HCT116 (cell line): ENCODE data around the gene NPAS4. TPM values are rescaled to one million over a fixed set of nuclear protein-coding genes. Genes with fewer than 3 reads are reported as not detected.

Source experiments
- ATAC-seq: fragments of 200-7000 bp; cut with Tn5 transposase; 2 replicates; pipeline ENCODE4 v1.9.1; 2020; ENCODE audit warnings: mild to moderate bottlenecking, moderate library complexity
- BruUV-seq: library from RNA; stranded (reverse); fragments of 400-500 nt; replicated peaks from 2 replicates; lab custom pipeline; 2021; lab: Mats Ljungman, UMichigan
- CTCF ChIA-PET: fragments of 300-600 bp; sonication (Branson Sonifier 250); formaldehyde crosslinking; loops from one replicate; lab custom pipeline; 2021; ENCODE audit warnings: antibody characterized with exemption; lab: Charles Lee
- POLR2A ChIA-PET: fragments of 300-600, 350-600 bp; sonication (Branson Sonifier 250); formaldehyde crosslinking; loops from one replicate; lab custom pipeline; 2021; ENCODE audit warnings: antibody characterized with exemption; lab: Charles Lee
- RAD21 ChIA-PET, 2 experiments: fragments of 300-600 bp; sonication (Branson Sonifier 250); formaldehyde crosslinking; loops; one replicate each; lab custom pipeline; 2023; ENCODE audit warnings: low total read pairs in 2 of 2; ENCODE audit not compliant: uncharacterized antibody in 2 of 2, unreplicated experiment in 2 of 2, low non-redundant PET in 1 of 2; lab: Charles Lee
- DNase-seq: peaks from one replicate; pipeline ENCODE4 v3.0.0-alpha.2; 2010; ENCODE audit warnings: low read depth, low spot score
- H2AFZ ChIP-seq: fragments of 200-600 bp; shearing (Covaris generic), sonication (generic); 2 replicates; pipeline ENCODE4 v1.6.1; 2017; ENCODE audit warnings: low read depth, mixed run types, mixed read lengths, antibody characterized with exemption, low read length; ENCODE audit not compliant: poor library complexity, severe bottlenecking
- H3K27ac ChIP-seq: 2 replicates; pipeline ENCODE4 v1.5.1; 2012; ENCODE audit warnings: low read depth, low read length
- H3K27me3 ChIP-seq: fragments of 200-600 bp; sonication (generic); 2 replicates; pipeline ENCODE4 v1.6.1; 2016; ENCODE audit warnings: mixed run types, low read length, mixed read lengths; ENCODE audit not compliant: insufficient read depth
- H3K36me3 ChIP-seq, 2 experiments: fragments of 200-500 bp in 1 of 2; fragments of 200-600 bp in 1 of 2; sonication (Bioruptor generic) in 1 of 2; sonication (generic) in 1 of 2; 2 replicates each; pipeline versions ENCODE4 v1.5.1 to v1.6.1; 2014 to 2016; ENCODE audit warnings: low read length in 2 of 2, inconsistent platforms in 1 of 2, mixed read lengths in 1 of 2, mixed run types in 1 of 2; ENCODE audit not compliant: insufficient read depth in 2 of 2, control insufficient read depth in 1 of 2
- H3K4me1 ChIP-seq, 2 experiments: fragments of 200-600 bp in 1 of 2; sonication (generic) in 1 of 2; 2 replicates each; pipeline versions ENCODE4 v1.5.1 to v1.6.1; 2012 to 2017; ENCODE audit warnings: low read length in 2 of 2, inconsistent platforms in 1 of 2, mild to moderate bottlenecking in 1 of 2, mixed read lengths in 1 of 2, mixed run types in 1 of 2, moderate library complexity in 1 of 2; ENCODE audit not compliant: insufficient read depth in 2 of 2, control insufficient read depth in 1 of 2
- H3K4me2 ChIP-seq: fragments of 200-600 bp; sonication (generic); 2 replicates; pipeline ENCODE4 v1.6.1; 2017; ENCODE audit warnings: mixed run types, low read length, mixed read lengths
- H3K4me3 ChIP-seq, 2 experiments: fragments of 200-600 bp in 1 of 2; sonication (generic) in 1 of 2; replicated peaks in 1 of 2; 2 replicates each; pipeline ENCODE4 v1.5.1; 2011 to 2016; ENCODE audit warnings: low read length in 2 of 2, control low read depth in 1 of 2, low read depth in 1 of 2, mild to moderate bottlenecking in 1 of 2, mixed read lengths in 1 of 2, mixed run types in 1 of 2
- H3K79me2 ChIP-seq: fragments of 200-600 bp; sonication (generic); 2 replicates; pipeline ENCODE4 v1.6.1; 2017; ENCODE audit warnings: mild to moderate bottlenecking, mixed run types, low read length, moderate library complexity, mixed read lengths; ENCODE audit not compliant: insufficient read depth
- H3K9ac ChIP-seq: fragments of 200-600 bp; sonication (generic); 2 replicates; pipeline ENCODE4 v1.6.1; 2016; ENCODE audit warnings: low read length, mixed read lengths
- H3K9me2 ChIP-seq: fragments of 200-600 bp; sonication (generic), shearing (Covaris generic); 2 replicates; pipeline ENCODE4 v1.6.1; 2017; ENCODE audit warnings: mixed run types, mild to moderate bottlenecking, moderate library complexity; ENCODE audit not compliant: insufficient read depth
- H3K9me3 ChIP-seq, 2 experiments: fragments of 200-500 bp in 1 of 2; fragments of 200-600 bp in 1 of 2; sonication (Bioruptor generic) in 1 of 2; sonication (generic) in 1 of 2; 2 replicates each; pipeline ENCODE4 v1.6.1; 2014 to 2017; ENCODE audit warnings: low read length in 2 of 2, mixed read lengths in 2 of 2, inconsistent platforms in 1 of 2, low read depth in 1 of 2, mild to moderate bottlenecking in 1 of 2, mixed run types in 1 of 2, moderate library complexity in 1 of 2; ENCODE audit not compliant: control insufficient read depth in 1 of 2, insufficient read depth in 1 of 2
- H4K20me1 ChIP-seq: fragments of 200-600 bp; sonication (generic), shearing (Covaris generic); 2 replicates; pipeline ENCODE4 v1.6.1; 2017; ENCODE audit warnings: mixed run types, mild to moderate bottlenecking, moderate library complexity; ENCODE audit not compliant: insufficient read depth
- CBX3 ChIP-seq: IDR thresholded peaks from 2 replicates; pipeline ENCODE4 v1.6.1; 2012; ENCODE audit warnings: low read depth
- CEBPB ChIP-seq: IDR thresholded peaks from 2 replicates; pipeline ENCODE4 v1.6.1; 2012; ENCODE audit warnings: low read depth
- EGR1 ChIP-seq: IDR thresholded peaks from 2 replicates; pipeline ENCODE4 v1.6.1; 2012; ENCODE audit warnings: low read depth
- EZH2 ChIP-seq: fragments of 200-600 bp; sonication (generic); IDR thresholded peaks from 2 replicates; pipeline ENCODE4 v1.6.1; 2017; ENCODE audit warnings: antibody characterized with exemption, mixed run types
- EZH2phosphoT487 ChIP-seq: fragments of 200-600 bp; IDR thresholded peaks from 2 replicates; pipeline ENCODE4 v1.6.1; 2018; ENCODE audit warnings: antibody characterized with exemption, borderline replicate concordance
- FOSL1 ChIP-seq: IDR thresholded peaks from 2 replicates; pipeline ENCODE4 v1.6.1; 2012; ENCODE audit warnings: low read depth
- JUND ChIP-seq: IDR thresholded peaks from 2 replicates; pipeline ENCODE4 v1.6.1; 2012
- MAX ChIP-seq: IDR thresholded peaks from 2 replicates; pipeline ENCODE4 v1.6.1; 2012
- POLR2AphosphoS5 ChIP-seq: IDR thresholded peaks from 2 replicates; pipeline ENCODE4 v1.6.1; 2011; ENCODE audit warnings: mild to moderate bottlenecking, low read depth, low read length, moderate library complexity
- RAD21 ChIP-seq: IDR thresholded peaks from 2 replicates; pipeline ENCODE4 v1.6.1; 2012; ENCODE audit warnings: low read depth, mild to moderate bottlenecking
- SIN3A ChIP-seq: IDR thresholded peaks from 2 replicates; pipeline ENCODE4 v1.6.1; 2012; ENCODE audit warnings: low read depth
- SP1 ChIP-seq: IDR thresholded peaks from 2 replicates; pipeline ENCODE4 v1.6.1; 2012; ENCODE audit warnings: low read depth
- SRF ChIP-seq: IDR thresholded peaks from 2 replicates; pipeline ENCODE4 v1.6.1; 2012; ENCODE audit warnings: low read depth
- TCF7L2 ChIP-seq: IDR thresholded peaks from 2 replicates; pipeline ENCODE4 v1.7.0; 2011; ENCODE audit warnings: borderline replicate concordance, inconsistent platforms; ENCODE audit not compliant: insufficient read depth, insufficient read length; ENCODE audit errors: extremely low read depth
- YY1 ChIP-seq: IDR thresholded peaks from 2 replicates; pipeline ENCODE4 v1.6.1; 2011; ENCODE audit warnings: low read length, low read depth, moderate library complexity, mild to moderate bottlenecking; ENCODE audit not compliant: insufficient replicate concordance; ENCODE audit errors: extremely low read depth
- ZFX ChIP-seq: fragments of 450-650 bp; IDR thresholded peaks from 2 replicates; pipeline ENCODE4 v1.6.1; 2017
- ZNF274 ChIP-seq: fragments of 200-500 bp; sonication (Bioruptor generic); IDR thresholded peaks from 2 replicates; pipeline ENCODE4 v1.6.1; 2014; ENCODE audit warnings: mild to moderate bottlenecking, low read depth, low read length, inconsistent platforms
- intact Hi-C: fragments of 100-400 bp; cut with micrococcal nuclease; formaldehyde crosslinking; loops from 2 replicates; pipeline ENCODE4 v1.10.0; 2022
- total RNA-seq: library from RNA; stranded (reverse); gene quantifications from one replicate; pipeline ENCODE4 v1.2.1, GENCODE V29; 2021; ENCODE audit not compliant: unreplicated experiment
- TF ChIP-seq, protein P1 (sequence below): IDR thresholded peaks from 2 replicates; pipeline ENCODE4 v1.6.1; 2012
- TF ChIP-seq, protein P2 (sequence below): IDR thresholded peaks from 2 replicates; pipeline ENCODE4 v1.6.1; 2011; ENCODE audit warnings: mild to moderate bottlenecking, low read length, moderate library complexity; ENCODE audit not compliant: insufficient replicate concordance; ENCODE audit errors: extremely low read depth
- TF ChIP-seq, protein P3 (sequence below): IDR thresholded peaks from 2 replicates; pipeline ENCODE4 v1.6.1; 2012; ENCODE audit warnings: low read depth

Gene NPAS4
- total RNA-seq, 1 experiment from 2014 or later, result not detected

GRCh38 chr11:66410191-66410590, 10.6 kb upstream of the NPAS4 start:
- no TSS peak for BruUV-seq
- Histone ChIP-seq H3K27ac (no peak overlapping the region), H3K9ac (no peak overlapping the region), H3K4me1 (peaks cover 0 to 3% of the 10 kb centered on the region in 2 experiments; a peak in 1 of 4 replicates), H3K9me2 (no peaks in the 10 kb centered on the region), H4K20me1 (no peaks in the 10 kb centered on the region), H3K79me2 (no peaks in the 10 kb centered on the region), H3K4me3 (no peak overlapping the region), H3K27me3 (peaks cover 26% of the 10 kb centered on the region; the same call in 1 of the 2 replicates), H2AFZ (no peak overlapping the region), H3K9me3 (no peaks in the 10 kb centered on the region), H3K36me3 (no peaks in the 10 kb centered on the region), H3K4me2 (no peak overlapping the region)
- POLR2A ChIA-PET, result no interaction called here
- CTCF ChIA-PET, result interaction anchor here (0.6 to 2.1 kb wide), 5 partner anchors 19 to 268 kb away, joined by 4 to 7 read pairs (median 4); partner anchors contain the start of gene RBM4B
- TF ChIP-seq, protein P1, sequence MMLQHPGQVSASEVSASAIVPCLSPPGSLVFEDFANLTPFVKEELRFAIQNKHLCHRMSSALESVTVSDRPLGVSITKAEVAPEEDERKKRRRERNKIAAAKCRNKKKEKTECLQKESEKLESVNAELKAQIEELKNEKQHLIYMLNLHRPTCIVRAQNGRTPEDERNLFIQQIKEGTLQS, result no peak
- TF ChIP-seq TCF7L2 (no peak), RAD21 (no peak), FOSL1 (no peak), YY1 (no peak), ZNF274 (no peak), MAX (no peak), SIN3A (no peak), POLR2AphosphoS5 (no peak), SP1 (no peak), EZH2phosphoT487 (no peak), ZFX (no peak), JUND (no peak), CEBPB (no peak), EGR1 (no peak), CBX3 (no peak), EZH2 (no peak), SRF (no peak)
- TF ChIP-seq, protein P2, sequence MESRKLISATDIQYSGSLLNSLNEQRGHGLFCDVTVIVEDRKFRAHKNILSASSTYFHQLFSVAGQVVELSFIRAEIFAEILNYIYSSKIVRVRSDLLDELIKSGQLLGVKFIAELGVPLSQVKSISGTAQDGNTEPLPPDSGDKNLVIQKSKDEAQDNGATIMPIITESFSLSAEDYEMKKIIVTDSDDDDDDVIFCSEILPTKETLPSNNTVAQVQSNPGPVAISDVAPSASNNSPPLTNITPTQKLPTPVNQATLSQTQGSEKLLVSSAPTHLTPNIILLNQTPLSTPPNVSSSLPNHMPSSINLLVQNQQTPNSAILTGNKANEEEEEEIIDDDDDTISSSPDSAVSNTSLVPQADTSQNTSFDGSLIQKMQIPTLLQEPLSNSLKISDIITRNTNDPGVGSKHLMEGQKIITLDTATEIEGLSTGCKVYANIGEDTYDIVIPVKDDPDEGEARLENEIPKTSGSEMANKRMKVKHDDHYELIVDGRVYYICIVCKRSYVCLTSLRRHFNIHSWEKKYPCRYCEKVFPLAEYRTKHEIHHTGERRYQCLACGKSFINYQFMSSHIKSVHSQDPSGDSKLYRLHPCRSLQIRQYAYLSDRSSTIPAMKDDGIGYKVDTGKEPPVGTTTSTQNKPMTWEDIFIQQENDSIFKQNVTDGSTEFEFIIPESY, result no peak
- TF ChIP-seq, protein P3, sequence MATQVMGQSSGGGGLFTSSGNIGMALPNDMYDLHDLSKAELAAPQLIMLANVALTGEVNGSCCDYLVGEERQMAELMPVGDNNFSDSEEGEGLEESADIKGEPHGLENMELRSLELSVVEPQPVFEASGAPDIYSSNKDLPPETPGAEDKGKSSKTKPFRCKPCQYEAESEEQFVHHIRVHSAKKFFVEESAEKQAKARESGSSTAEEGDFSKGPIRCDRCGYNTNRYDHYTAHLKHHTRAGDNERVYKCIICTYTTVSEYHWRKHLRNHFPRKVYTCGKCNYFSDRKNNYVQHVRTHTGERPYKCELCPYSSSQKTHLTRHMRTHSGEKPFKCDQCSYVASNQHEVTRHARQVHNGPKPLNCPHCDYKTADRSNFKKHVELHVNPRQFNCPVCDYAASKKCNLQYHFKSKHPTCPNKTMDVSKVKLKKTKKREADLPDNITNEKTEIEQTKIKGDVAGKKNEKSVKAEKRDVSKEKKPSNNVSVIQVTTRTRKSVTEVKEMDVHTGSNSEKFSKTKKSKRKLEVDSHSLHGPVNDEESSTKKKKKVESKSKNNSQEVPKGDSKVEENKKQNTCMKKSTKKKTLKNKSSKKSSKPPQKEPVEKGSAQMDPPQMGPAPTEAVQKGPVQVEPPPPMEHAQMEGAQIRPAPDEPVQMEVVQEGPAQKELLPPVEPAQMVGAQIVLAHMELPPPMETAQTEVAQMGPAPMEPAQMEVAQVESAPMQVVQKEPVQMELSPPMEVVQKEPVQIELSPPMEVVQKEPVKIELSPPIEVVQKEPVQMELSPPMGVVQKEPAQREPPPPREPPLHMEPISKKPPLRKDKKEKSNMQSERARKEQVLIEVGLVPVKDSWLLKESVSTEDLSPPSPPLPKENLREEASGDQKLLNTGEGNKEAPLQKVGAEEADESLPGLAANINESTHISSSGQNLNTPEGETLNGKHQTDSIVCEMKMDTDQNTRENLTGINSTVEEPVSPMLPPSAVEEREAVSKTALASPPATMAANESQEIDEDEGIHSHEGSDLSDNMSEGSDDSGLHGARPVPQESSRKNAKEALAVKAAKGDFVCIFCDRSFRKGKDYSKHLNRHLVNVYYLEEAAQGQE, result no peak
- ATAC-seq (no peak), DNase-seq (no peak)
- RAD21 ChIA-PET, result no interaction called here
- intact Hi-C loops, result no loop called here
